Left ventricle myocardium superior (tissue), 1 donor: ENCODE data around the gene ANKRD33B. TPM values are rescaled to one million over a fixed set of nuclear protein-coding genes. Genes with fewer than 3 reads are reported as not detected.
"Not testable (repeated sequence)": the region's sequence is repeated elsewhere in the genome, so short reads cannot be mapped to it uniquely, and the experiment has no call there.

Experiments
- ATAC-seq: fragments of 200-7000 bp; cut with Tn5 transposase; one replicate; pipeline ENCODE4 v1.9.1; 2020; ENCODE audit warnings: mild to moderate bottlenecking, moderate library complexity
- DNase-seq: peaks from one replicate; pipeline ENCODE4 v3.0.0-alpha.2; 2020
- intact Hi-C: fragments of 100-400 bp; cut with micrococcal nuclease; formaldehyde crosslinking; loops from one replicate; pipeline ENCODE4 v1.11.0; 2022
- total RNA-seq: library from RNA; stranded (reverse); fragmentation: NEBNext Ultra II Directional; extraction: Animal tissue kit (Norgen Biotek cat#: 25700); gene quantifications from one replicate; pipeline ENCODE4 v1.2.1, GENCODE V29; 2021
- donor health status: DM: no; HTN: yes; CAD: no; lungs with severe emphysema.

ANKRD33B gene
- total RNA-seq, 1 donor from 2014 or later = 6.7 TPM

DNA sequence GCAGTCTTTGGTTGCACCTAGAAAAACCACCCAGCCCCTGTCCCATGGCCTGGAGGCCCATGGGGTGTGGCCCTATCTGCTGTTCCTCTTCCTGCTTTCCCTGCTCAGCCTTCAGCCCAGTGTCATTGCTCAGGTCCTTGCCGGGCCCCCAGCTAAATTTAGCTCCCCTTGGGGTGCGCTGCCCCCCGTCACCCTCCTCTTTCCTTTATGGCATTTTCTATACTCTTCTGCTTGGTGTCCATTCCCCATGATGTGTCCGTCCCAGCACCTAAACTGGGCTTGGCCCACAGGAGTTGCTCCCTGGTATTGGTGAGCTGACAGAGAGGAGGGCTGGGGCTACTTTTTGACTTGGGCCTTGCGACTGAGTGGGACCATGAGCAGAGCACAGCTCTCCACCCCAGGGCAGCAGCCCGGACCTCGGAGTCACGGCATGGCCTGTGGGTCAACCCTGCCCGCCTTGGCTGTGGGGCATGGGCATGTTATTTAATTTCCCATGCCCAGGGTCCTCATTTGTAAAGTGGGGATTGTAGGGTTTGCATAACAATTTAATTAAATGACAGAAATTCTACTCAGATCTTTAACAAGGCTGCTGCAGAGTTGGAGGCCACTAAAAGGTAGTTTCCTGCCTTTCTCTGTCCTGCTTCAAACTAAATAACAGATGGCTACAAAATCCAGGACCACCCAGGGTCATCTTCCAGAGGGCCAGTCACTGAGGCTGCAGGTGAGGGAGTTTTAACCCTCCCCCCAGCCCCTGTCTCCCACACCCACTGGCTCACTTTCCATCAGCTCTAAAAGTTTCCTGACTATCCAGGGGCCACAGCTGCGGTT, 99.0 kb downstream of the ANKRD33B start:
- DNase-seq (no peak), ATAC-seq (no peak)
- intact Hi-C loops = no loop called here

DNA sequence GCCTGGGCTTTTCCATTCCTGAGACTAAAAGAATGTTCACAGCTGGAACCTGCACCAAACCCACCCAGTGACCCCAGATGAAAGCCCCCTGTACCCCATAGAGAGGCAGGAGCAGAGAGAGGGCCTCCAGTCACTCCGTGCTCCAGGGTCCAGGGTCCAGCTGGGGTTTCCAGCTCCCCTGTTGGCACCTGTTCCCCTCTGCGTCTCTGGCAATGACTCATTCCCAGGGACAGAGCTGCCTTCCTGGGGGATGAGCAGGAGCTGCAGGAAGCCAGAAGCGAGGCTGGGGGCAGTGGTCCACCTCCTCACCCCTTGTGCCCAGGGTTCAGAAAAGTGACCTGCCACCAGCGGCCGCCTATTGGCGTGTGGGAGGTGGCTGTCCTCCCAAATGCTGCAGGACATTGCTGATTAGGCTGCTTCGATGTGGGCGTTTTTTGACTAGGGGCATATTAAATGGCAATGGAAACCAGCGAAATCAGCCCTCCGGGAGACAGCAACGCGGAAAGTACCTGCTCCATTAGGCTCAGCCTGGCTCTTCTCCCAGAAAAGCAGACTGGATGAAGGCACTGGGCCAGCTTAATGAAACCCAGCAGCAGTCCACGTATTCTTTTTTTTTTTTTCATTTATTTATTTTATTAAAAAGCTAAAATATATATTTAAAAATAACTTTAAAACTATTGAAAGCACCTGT, 99.8 kb downstream of the ANKRD33B start:
- ATAC-seq = peak; percentile 76
- DNase-seq = no peak
- intact Hi-C loops = no loop called here

DNA sequence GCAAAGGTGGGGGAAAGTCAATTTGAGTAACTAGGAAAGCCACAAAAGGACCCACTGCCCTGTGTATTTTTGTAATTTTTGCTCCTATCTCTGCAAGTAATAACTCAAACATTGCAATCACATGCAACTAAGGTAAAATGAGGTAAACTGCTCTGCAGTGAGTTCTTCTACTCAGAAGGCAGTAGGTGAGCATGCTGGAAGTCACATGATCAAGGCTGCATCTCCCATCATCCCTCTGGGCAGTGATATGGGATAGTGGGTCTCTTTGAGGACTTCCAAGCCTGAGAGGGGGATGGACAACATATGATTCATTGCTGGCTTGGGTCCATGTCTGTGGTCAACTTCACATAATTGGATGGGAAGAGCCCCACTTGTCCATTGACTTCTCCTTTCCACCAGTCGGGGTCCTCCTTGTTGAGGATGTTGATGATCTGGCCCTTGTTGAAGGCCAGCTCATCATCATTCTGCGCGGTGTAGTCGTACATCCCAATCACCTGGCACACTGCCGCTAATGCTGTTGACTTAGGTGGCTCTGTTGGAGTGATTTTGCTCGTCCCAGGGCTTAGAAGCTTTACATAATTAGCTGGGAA, 100.4 kb downstream of the ANKRD33B start:
- ATAC-seq, intact Hi-C loops, DNase-seq: not testable (repeated sequence)

DNA sequence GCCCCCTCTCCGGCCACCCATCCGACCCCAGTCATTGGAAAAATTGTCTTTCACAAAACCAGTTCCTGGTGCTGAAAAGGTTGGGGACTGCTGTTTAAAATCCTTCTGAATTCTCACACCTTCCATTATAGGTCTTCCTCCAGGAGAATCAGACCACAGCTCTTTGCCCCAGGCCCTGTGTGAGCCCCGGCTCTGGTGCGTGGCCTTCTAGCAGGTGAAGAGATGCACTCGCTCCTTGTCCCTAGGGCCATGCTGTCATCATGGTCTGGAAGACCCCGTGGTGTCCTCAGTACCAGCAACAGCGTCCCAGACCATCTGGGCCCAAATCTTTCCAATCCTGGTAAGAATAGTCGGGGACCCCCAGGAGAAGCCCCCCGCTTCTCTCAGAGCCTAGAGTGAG, 101.9 kb downstream of the ANKRD33B start:
- intact Hi-C loops = no loop called here
- DNase-seq (no peak), ATAC-seq (no peak)

DNA sequence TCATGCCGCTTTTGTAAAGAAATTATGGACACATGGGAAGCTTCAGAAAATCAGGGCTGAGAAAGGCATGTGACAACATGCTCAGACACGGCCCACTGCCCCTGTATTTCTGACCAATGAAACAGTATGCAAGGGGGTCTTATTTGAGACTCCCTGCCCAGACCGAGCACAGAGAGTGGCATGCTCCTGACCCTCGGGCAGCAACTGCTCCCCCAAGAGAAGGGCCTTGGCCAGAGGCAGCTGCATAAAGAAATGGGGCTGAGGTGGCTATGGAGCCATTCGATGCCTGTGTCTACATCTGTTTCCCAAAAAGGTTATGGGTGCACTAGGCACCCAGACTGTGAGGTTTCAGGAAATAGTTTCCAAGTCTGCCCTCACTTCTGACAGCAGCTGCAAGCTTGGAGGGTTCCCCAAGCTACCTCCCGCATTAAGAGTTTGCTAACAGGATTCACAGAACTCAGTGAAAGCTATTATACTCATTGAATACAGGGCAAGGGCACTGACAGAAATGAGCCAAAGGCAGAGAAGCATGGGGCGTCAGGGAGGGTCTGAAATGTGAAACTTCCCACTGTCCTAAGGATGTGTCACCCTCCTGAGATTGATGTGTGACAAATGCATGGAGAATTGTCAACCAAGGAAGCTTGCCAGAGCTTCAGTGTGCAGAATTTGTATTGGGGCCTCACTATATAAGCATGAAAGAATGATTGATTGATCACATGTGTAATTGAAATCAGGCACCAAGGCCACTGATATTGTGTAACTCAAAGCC, 102.8 kb downstream of the ANKRD33B start:
- DNase-seq (no peak), ATAC-seq (no peak)
- intact Hi-C loops = no loop called here

DNA sequence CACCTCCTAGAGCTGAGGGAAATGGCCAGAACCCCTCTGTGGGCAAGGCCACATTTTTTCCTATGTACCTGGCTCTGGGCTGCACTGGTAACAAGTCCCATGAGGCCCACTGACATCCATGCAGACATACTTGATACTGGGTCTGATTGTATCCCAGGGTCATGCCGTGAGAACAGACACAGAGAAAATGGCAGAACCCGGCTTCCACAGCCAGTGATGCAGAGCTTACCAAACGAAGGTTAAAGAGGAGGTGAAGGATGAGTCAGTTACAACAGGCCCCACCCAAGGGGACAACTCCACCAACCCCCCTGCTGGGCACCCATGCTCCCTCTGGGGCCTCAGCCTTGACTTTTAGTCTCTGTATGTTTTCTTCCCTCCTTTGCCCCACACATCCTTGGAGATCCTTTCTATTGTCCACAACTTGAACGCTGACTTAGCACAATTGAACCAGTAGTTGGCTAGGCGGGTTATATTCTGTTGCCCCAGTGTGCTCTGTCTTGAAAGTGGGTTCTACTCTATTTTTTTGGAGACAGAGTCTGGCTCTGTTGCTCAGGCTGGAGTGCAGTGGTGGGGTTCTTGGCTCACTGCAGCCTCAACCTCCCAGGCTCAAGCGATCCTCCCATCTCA, 103.7 kb downstream of the ANKRD33B start:
- DNase-seq (no peak), ATAC-seq (no peak)
- intact Hi-C loops = no loop called here

DNA sequence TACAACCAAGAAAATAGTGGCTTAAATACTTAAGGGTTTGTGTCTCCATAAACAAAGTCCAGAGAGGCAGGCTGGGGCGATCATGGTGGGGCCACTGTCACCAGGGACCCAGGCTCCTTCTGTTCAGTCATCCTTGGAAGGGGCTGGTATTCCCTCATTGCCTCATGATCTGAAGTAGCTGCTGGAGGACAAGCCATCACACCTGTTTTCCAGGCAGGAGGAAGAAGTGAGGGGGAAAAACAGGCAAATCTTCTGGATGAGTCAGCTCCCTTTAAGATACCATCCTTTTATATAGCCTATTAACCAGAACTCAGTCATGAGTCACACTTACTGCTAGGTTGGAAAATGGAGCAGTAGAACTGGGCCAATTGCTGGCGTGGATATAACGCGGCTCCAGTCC, 104.8 kb downstream of the ANKRD33B start:
- intact Hi-C loops = no loop called here
- ATAC-seq = no peak
- no peak for DNase-seq

DNA sequence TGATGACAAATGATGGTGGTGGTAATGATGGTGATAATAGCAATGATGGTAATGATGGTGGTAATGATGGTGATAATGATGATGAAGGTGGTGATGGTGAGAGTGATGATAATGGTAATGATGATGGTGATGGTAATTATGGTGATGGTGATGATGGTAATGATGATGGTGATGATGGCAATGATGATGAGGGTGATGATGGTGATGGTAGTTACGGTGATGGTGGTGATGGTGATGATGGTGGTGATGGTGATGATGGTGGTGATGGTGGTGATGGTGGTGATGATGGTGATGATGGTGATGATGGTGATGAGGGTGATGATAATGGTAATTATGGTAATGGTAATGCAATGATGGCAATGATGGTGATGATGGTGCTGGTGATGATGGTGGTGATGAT, 106.1 kb downstream of the ANKRD33B start:
- DNase-seq (no peak), ATAC-seq (no peak)
- intact Hi-C loops = no loop called here

DNA sequence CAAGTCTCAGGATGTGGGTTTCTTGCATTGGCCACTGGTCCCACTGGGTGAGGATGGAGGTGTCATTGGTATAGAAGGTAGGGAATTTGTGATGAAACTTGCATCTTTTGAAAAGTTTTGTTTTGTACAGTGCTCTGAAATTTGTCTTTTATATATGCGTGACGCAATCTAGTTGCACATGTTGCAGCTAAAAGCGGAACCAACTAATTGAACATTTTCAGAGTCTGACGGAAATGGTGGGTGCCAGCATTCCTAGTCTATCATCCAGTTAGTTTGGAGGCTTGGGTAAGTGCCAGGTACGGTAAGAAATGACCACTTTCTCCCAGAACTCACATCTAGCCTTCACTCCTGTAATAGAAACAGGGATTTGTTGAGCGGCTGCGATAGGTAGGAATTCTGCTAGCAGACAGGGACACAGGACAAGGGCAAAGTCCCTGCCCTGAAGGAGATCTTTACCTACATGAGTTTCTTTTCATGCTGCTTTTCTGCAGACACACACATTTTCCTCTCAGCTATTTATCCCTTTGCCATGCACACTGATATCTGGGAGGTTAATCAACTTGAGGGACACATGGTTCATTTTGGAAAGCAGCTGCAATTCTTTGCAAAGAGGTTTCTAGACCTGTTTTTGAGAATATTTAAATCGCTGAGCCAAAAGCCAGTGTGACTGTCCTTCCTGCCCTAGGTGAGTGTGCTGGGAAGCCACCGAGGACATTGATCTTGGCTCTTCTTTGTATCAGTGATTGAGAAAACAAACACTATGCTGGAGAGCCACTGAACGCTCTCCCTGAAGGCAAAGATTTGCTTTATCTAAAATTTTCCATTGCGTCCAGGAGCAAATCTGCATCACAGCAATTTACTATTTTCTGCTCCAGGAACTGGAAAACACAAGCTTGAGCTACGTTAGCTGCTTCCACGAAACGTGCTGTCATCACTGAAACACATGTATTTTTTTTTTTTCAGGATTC, 107.5 kb downstream of the ANKRD33B start:
- intact Hi-C loops = no loop called here
- no peak for ATAC-seq

DNA sequence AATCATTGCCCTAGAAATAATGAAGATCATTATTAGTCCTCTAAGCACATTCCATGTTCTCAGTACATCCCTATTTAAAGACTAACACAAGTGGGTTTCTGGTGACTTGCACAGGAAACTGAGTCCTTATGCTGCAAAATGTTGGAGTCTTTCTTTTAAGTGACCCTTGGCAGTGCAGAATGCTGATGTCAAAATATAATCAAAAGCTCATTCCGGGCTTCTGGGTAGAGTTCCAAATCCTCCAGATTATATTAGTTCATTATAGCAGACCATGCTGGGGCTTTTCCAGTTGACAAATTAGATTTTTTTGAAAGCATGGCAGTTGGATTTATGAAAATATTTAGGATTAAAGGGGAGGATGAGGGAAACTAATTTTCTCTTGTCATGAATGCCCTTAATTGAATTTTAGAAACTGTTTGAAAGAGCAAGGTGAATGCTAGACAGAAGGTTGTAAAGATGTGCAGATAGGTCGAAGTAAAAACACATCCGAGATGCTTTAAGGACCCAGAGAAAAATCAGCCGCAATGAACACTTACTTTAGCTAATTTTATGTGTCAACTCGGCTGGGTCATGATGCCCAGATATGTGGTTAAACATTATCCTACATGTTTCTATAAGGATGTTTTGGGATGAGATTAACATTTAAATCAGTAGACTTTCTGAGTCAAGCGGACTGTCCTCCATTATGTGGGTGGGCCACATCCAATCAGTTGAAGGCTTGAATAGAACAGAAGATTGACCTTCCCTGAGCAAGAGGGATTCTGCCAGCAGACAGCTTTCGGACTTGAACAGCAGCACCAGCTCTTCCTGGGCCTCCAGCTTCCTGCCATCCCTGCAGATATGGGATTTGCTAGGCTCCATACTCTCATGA, 108.5 kb downstream of the ANKRD33B start:
- ATAC-seq = no peak
- DNase-seq = no peak
- intact Hi-C loops = no loop called here

More for the DNA sequence above, 107.5 kb downstream of the ANKRD33B start:
- DNase-seq = no peak

DNA sequence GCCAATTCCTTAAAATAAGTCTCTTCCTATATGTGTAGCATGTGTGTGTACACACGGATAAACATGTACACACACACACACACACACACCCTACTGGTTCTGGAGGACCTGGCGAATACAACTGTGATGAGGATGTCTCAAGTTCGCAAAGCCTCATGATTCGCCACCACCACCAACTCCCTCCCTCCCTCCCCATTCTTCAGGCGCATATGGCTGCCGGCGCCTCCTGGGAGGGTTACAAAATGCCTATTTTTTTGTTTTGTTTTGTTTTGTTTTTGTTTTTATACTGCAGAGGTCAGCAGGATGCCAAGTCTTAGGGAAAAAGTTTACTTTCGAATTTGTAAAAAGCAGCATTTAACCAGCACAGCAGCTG, 109.1 kb downstream of the ANKRD33B start:
- DNase-seq = no peak
- intact Hi-C loops = no loop called here
- ATAC-seq = no peak

DNA sequence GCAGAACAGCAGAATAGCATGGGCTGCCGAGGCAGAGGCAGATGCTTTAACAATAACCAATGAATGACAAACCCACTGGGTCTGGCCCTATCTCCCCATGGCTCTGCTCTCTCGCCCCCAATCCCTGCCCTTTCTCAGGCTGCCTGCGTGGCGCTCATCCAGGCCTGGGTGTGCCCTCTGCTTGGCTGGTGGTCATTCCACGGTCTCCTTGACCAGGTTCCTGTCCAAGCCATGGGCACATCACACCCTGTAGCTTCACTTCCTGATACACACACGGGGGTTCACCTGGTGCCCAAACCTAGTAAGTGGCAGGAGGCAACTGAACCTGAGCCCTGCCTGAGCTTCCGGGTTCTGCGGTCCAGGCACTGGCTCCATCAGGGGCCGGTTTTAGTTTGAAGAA, 109.5 kb downstream of the ANKRD33B start:
- intact Hi-C loops = no loop called here
- DNase-seq (no peak), ATAC-seq (no peak)

DNA sequence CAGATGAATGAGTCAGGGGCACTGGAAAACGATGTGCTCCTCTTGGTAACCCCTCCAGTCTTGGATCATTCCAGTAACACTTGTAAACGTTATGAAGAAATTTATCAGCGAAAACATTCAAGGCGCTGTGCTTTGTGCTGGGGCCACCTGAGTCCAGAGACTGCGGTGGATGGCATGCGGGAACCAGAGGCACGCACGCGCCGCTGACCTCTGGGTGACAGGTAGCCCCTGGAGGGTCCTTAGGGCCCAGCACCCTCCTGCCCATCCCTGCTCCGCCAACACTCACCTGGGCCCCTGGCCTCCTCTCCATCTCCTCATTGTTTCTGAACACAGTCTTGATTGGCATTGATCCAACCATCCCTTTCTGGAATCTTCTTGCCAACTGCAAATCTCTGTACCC, 110.2 kb downstream of the ANKRD33B start:
- DNase-seq (no peak), ATAC-seq (no peak)
- intact Hi-C loops = no loop called here

DNA sequence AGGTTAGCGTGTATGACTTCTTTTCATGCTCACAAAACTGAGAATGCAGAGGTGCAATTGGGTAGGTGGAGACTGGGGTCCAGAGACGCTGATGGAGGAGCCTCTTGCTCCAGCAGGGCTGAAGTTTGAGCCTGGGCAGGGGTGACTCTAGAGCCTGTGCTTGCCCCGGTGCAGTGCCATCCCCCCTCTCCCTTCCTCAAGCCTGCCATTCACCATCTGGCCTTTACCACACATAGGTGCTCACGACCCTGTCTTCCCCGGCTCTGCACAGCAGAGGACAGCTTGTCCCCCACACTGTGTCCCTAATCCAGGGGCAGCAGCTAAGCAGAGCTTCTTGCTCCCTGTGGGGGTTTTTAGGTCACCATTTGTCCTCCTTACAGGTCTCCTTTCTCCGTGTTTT, 110.7 kb downstream of the ANKRD33B start:
- intact Hi-C loops = no loop called here
- no peak for DNase-seq
- ATAC-seq = no peak

DNA sequence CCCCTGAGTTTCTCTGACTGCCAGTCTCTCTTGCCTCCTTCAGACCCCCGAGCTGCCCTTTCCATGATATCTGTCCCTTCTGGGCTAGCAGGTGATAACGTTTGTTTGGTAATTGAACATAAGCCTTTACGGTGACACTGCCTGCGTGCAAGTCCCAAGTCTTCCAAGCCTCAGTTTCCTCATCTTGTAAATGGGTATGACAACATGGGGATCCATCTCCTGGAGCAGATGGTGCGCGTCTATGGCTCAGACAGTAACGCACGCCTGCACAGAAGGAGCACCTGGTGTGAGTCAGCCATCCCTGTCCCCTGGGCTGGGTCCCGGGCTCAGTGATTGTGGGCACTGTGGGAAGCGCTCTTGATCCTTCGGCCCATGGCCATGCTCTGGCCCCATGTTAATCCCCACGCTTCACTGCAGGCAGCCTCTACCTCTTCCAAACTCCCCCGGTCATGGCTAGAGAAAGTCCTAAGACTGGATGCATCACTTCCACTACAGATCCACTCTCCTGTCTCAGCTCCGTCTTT, 111.4 kb downstream of the ANKRD33B start:
- ATAC-seq = no peak
- intact Hi-C loops = no loop called here
- no peak for DNase-seq

DNA sequence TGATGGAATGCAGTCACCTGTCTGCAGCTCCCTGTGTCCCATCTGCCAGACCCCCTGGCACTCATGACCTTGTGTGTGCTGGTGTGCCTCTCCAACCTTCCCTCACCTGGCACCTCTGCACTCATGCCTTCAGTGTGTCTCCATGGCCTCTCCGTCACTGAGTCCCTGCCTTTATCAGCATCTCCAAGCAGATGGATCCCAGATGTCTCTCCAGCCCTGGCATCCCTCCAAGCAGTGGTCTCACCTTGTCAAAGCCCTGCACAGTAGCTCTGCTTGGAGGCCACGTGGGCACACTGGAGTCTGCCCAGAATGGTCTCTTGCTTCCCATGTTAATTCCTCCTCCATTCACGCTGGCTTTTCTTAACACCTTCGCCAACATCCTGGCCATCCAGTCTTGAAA, 112.4 kb downstream of the ANKRD33B start:
- DNase-seq (no peak), ATAC-seq (no peak)
- intact Hi-C loops = no loop called here

DNA sequence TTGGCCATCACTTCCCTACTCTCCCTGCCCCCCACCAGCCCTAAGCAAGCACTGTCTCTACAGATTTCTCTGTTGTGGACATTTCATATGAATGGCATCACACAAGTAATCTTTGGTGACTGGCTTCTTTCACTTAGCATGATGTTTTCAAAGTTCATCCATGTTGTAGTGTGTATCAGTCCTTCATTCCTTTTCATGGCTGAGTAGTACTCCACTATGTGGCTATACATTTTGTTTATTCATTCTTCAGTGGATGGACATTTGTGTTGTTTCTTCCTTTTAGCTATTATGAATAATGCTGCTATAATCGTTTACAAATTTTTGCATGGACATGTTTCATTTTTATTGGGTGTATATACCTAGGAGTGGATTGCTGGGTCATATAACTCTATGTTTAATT, 113.1 kb downstream of the ANKRD33B start:
- no peak for ATAC-seq
- DNase-seq = no peak
- intact Hi-C loops = no loop called here
